PC-3 (cell line): ENCODE results near the gene HINT3.

Experiments
- EZH2 ChIP-seq: fragments of 300-600 bp; sonication (generic); IDR thresholded peaks from one replicate; pipeline ENCODE4 v1.6.1; 2017; ENCODE audit warnings: antibody characterized with exemption, mild to moderate bottlenecking, low read length; ENCODE audit not compliant: unreplicated experiment
- EZH2phosphoT487 ChIP-seq: fragments of 300-600 bp; sonication (generic); IDR thresholded peaks from 2 replicates; pipeline ENCODE4 v1.6.1; 2018; ENCODE audit warnings: mild to moderate bottlenecking, antibody characterized with exemption, low read length, borderline replicate concordance
- TF ChIP-seq, protein P1 (sequence below): fragments of 300-600 bp; sonication (generic); conservative IDR thresholded peaks from 2 replicates; pipeline ENCODE4 v1.5.1; 2017; ENCODE audit warnings: antibody characterized with exemption, low read depth, mild to moderate bottlenecking, low read length

DNA sequence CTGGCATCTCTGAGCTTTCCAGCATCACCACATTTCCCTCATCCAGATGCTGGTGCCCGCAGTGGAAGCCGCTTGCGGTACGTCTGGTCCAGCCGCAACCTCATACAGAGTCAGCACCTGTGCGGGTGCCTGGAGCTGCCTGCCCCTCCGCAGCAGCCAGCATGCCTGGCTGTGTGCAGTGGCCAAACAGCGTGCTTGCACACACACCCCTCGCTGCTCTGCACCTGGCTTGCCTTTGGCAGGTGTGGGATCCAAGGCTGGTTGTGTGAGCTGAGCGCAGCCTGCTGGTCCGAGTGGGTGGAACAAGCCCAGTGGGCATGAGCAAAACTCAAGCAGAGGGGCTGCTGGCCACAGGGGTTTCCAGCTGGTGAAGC lies 3.1 kb upstream of the HINT3 start:
- TF ChIP-seq EZH2, result no peak
- TF ChIP-seq, protein P1, sequence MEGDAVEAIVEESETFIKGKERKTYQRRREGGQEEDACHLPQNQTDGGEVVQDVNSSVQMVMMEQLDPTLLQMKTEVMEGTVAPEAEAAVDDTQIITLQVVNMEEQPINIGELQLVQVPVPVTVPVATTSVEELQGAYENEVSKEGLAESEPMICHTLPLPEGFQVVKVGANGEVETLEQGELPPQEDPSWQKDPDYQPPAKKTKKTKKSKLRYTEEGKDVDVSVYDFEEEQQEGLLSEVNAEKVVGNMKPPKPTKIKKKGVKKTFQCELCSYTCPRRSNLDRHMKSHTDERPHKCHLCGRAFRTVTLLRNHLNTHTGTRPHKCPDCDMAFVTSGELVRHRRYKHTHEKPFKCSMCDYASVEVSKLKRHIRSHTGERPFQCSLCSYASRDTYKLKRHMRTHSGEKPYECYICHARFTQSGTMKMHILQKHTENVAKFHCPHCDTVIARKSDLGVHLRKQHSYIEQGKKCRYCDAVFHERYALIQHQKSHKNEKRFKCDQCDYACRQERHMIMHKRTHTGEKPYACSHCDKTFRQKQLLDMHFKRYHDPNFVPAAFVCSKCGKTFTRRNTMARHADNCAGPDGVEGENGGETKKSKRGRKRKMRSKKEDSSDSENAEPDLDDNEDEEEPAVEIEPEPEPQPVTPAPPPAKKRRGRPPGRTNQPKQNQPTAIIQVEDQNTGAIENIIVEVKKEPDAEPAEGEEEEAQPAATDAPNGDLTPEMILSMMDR, result peak; percentile 62
- TF ChIP-seq EZH2phosphoT487, result no peak
